GM21528 (cell line): ENCODE data around the gene FCSK.

Source experiments
- ATAC-seq: cut with Tn5 transposase; IDR thresholded peaks from one replicate; pipeline ENCODE4 v1.9.1; 2021; ENCODE audit warnings: mild to moderate bottlenecking, moderate library complexity; ENCODE audit not compliant: unreplicated experiment, low FRiP score

Gene FCSK

GRCh38 chr16:70476272-70477020 is 22.1 kb downstream of the FCSK start:
- ATAC-seq: peak; percentile 81

GRCh38 chr16:70478169-70478568 is 23.8 kb downstream of the FCSK start:
- no peak for ATAC-seq

- ATAC-seq: no peak
Measured at GRCh38 chr16:70478912-70479341, 24.5 kb downstream of the FCSK start.

GRCh38 chr16:70480127-70481105 is 26.0 kb downstream of the FCSK start:
- ATAC-seq: no peak

- ATAC-seq: no peak
Measured at GRCh38 chr16:70481929-70482536, 27.6 kb downstream of the FCSK start.

GRCh38 chr16:70482624-70483023 is 28.2 kb downstream of the FCSK start:
- no peak for ATAC-seq

- no peak for ATAC-seq
Measured at GRCh38 chr16:70483426-70483825, 29.0 kb downstream of the FCSK start.

- no peak for ATAC-seq
Measured at GRCh38 chr16:70484867-70485266, 30.5 kb downstream of the FCSK start.

GRCh38 chr16:70490261-70490660 is 35.9 kb downstream of the FCSK start:
- no peak for ATAC-seq

- no peak for ATAC-seq
Measured at GRCh38 chr16:70493802-70494201, 39.4 kb downstream of the FCSK start.

GRCh38 chr16:70494202-70494770 is 39.9 kb downstream of the FCSK start:
- no peak for ATAC-seq

GRCh38 chr16:70494777-70495176 is 40.4 kb downstream of the FCSK start:
- no peak for ATAC-seq

GRCh38 chr16:70495425-70496182 is 41.2 kb downstream of the FCSK start:
- no peak for ATAC-seq

- ATAC-seq: no peak
Measured at GRCh38 chr16:70496513-70496912, 42.1 kb downstream of the FCSK start.

GRCh38 chr16:70508752-70509151 is 54.4 kb downstream of the FCSK start:
- ATAC-seq: no peak

GRCh38 chr16:70510216-70510615 is 55.8 kb downstream of the FCSK start:
- ATAC-seq: no peak

- no peak for ATAC-seq
Measured at GRCh38 chr16:70511833-70512232, 57.4 kb downstream of the FCSK start.

GRCh38 chr16:70512456-70512855 is 58.1 kb downstream of the FCSK start:
- no peak for ATAC-seq

GRCh38 chr16:70520612-70521297 is 66.4 kb downstream of the FCSK start:
- ATAC-seq: no peak
